Left forelimb (tissue), 1 donor: ENCODE measurements around the gene DCC.

Experiments
- DNase-seq: peaks from one replicate; pipeline ENCODE4 v3.0.0-alpha.2; 2018; ENCODE audit warnings: low spot score

DCC gene

GRCh38 chr18:52499644-52500043 lies 159.6 kb downstream of the DCC start:
- DNase-seq = no peak

- DNase-seq = no peak
Observed at GRCh38 chr18:52504589-52504988, 164.6 kb downstream of the DCC start.

- DNase-seq = no peak
Observed at GRCh38 chr18:52510139-52510538, 170.1 kb downstream of the DCC start.

GRCh38 chr18:52518086-52518485 lies 178.1 kb downstream of the DCC start:
- no peak for DNase-seq

- no peak for DNase-seq
Observed at GRCh38 chr18:52519021-52519420, 179.0 kb downstream of the DCC start.

- no peak for DNase-seq
Observed at GRCh38 chr18:52523566-52523965, 183.6 kb downstream of the DCC start.

- no peak for DNase-seq
Observed at GRCh38 chr18:52531836-52532235, 191.8 kb downstream of the DCC start.

GRCh38 chr18:52536039-52536438 lies 196.0 kb downstream of the DCC start:
- DNase-seq = no peak

GRCh38 chr18:52537261-52537660 lies 197.3 kb downstream of the DCC start:
- DNase-seq = no peak

- DNase-seq = no peak
Observed at GRCh38 chr18:52541056-52541455, 201.1 kb downstream of the DCC start.

- DNase-seq = no peak
Observed at GRCh38 chr18:52544086-52544485, 204.1 kb downstream of the DCC start.

- DNase-seq = no peak
Observed at GRCh38 chr18:52546686-52547346, 206.8 kb downstream of the DCC start.

GRCh38 chr18:52553441-52553840 lies 213.4 kb downstream of the DCC start:
- DNase-seq = no peak

- DNase-seq = no peak
Observed at GRCh38 chr18:52554180-52554579, 214.2 kb downstream of the DCC start.

- DNase-seq = no peak
Observed at GRCh38 chr18:52567360-52567759, 227.4 kb downstream of the DCC start.

GRCh38 chr18:52569492-52569891 lies 229.5 kb downstream of the DCC start:
- DNase-seq = no peak

GRCh38 chr18:52570975-52571374 lies 231.0 kb downstream of the DCC start:
- DNase-seq = no peak

- no peak for DNase-seq
Observed at GRCh38 chr18:52572036-52573000, 232.3 kb downstream of the DCC start.

- DNase-seq = no peak
Observed at GRCh38 chr18:52577795-52578194, 237.8 kb downstream of the DCC start.

- DNase-seq = no peak
Observed at GRCh38 chr18:52582061-52582460, 242.1 kb downstream of the DCC start.

GRCh38 chr18:52582516-52582915 lies 242.5 kb downstream of the DCC start:
- DNase-seq = no peak

- no peak for DNase-seq
Observed at GRCh38 chr18:52588931-52589330, 248.9 kb downstream of the DCC start.

GRCh38 chr18:52596748-52597435 lies 256.9 kb downstream of the DCC start:
- DNase-seq = no peak
